PFSK-1 (cell line): ENCODE results near the gene ING4.
A peak's percentile ranks its signal among the peaks of the same experiment; 100 is the strongest.

Experiments used
- FOXP2 ChIP-seq: optimal IDR thresholded peaks from 2 replicates; pipeline ENCODE3; 2011; ENCODE audit warnings: borderline replicate concordance, control low read depth, inconsistent platforms; ENCODE audit not compliant: insufficient read depth; ENCODE audit errors: extremely low read length, extremely low read depth
- POLR2AphosphoS5 ChIP-seq: IDR thresholded peaks from 2 replicates; pipeline ENCODE4 v1.6.1; 2012; ENCODE audit warnings: low read depth, mild to moderate bottlenecking, control low read depth, low read length, moderate library complexity
- REST ChIP-seq, 2 experiments: IDR thresholded peaks; 2 replicates each; pipeline versions ENCODE4 v1.6.1 to v1.8.0; 2011 to 2012; ENCODE audit warnings: low read depth in 2 of 2, low read length in 2 of 2, control low read depth in 1 of 2, inconsistent platforms in 1 of 2, mild to moderate bottlenecking in 1 of 2, moderate library complexity in 1 of 2; ENCODE audit not compliant: insufficient read depth in 1 of 2
- SIN3A ChIP-seq: IDR thresholded peaks from 2 replicates; pipeline ENCODE4 v1.6.1; 2012; ENCODE audit warnings: mild to moderate bottlenecking, low read length, moderate library complexity, borderline replicate concordance; ENCODE audit not compliant: insufficient read depth
- TAF1 ChIP-seq: IDR thresholded peaks from 2 replicates; pipeline ENCODE4 v1.6.1; 2012; ENCODE audit warnings: low read length, control low read depth, borderline replicate concordance; ENCODE audit not compliant: insufficient read depth

Gene ING4

GRCh38 chr12:6618483-6619225 lies 44.3 kb downstream of the ING4 start:
- TF ChIP-seq POLR2AphosphoS5: no peak
- no peak for TF ChIP-seq FOXP2
- TF ChIP-seq TAF1: no peak
- TF ChIP-seq REST (IDR thresholded peaks at IDR 0.05; ENCODE audit: insufficient read depth in 1 of 2, low read depth in 2 of 2, low read length in 2 of 2): no peak
- no peak for TF ChIP-seq SIN3A

GRCh38 chr12:6615802-6616201 lies 47.1 kb downstream of the ING4 start:
- TF ChIP-seq POLR2AphosphoS5: no peak
- no peak for TF ChIP-seq REST (IDR thresholded peaks at IDR 0.05; ENCODE audit: insufficient read depth in 1 of 2, low read depth in 2 of 2, low read length in 2 of 2)
- TF ChIP-seq SIN3A: no peak
- TF ChIP-seq FOXP2: no peak
- TF ChIP-seq TAF1: no peak

- TF ChIP-seq SIN3A (no peak), FOXP2 (no peak)
Measured at GRCh38 chr12:6614513-6615172, 48.3 kb downstream of the ING4 start.

- TF ChIP-seq SIN3A (no peak), FOXP2 (peak; percentile 15)
Measured at GRCh38 chr12:6613776-6614512, 49.0 kb downstream of the ING4 start.

- TF ChIP-seq TAF1: no peak
- no peak for TF ChIP-seq REST (IDR thresholded peaks at IDR 0.05; ENCODE audit: insufficient read depth in 1 of 2, low read depth in 2 of 2, low read length in 2 of 2)
- TF ChIP-seq POLR2AphosphoS5: no peak
- TF ChIP-seq SIN3A: no peak
- TF ChIP-seq FOXP2: no peak
Measured at GRCh38 chr12:6613015-6613775, 49.7 kb downstream of the ING4 start.

- TF ChIP-seq POLR2AphosphoS5 (no peak), FOXP2 (no peak), REST (IDR thresholded peaks at IDR 0.05; ENCODE audit: insufficient read depth in 1 of 2, low read depth in 2 of 2, low read length in 2 of 2) (no peak), SIN3A (no peak), TAF1 (no peak)
Measured at GRCh38 chr12:6612652-6613014, 50.3 kb downstream of the ING4 start.
